ENCODE results near the gene VGLL4.

VGLL4 gene

GRCh38 chr3:11654166-11654565 lies 10.5 kb upstream of the VGLL4 start:
- DNase-seq (ENCODE audit: low read depth), result no peak
- no peak overlapping the region for H3K4me3 ChIP-seq (ENCODE audit: low read depth, low read length)

- no peak overlapping the region for H3K4me3 ChIP-seq (ENCODE audit: low read depth, low read length)
- DNase-seq (ENCODE audit: low read depth), result no peak
Observed at GRCh38 chr3:11653298-11654055, 9.8 kb upstream of the VGLL4 start.

DNA sequence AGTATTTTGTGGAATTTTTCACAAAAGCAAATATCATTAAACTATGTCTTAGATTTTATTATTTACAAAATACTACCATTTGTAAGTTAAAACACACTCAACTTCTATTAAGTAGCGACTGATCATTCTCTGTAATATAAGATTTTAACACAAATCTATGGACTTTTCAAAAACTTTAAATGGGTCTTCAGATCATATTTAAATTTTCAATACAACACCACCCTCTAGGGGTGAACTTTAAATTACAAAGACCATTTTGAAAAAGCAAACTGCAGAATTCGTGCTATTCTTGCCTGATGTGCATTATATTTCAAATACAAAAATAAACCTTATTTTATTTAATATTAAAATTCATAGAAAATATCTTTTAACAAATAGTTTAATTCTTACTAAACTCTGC lies 8.2 kb upstream of the VGLL4 start:
- H3K4me3 ChIP-seq (ENCODE audit: low read depth, low read length), result no peak overlapping the region
- no peak for DNase-seq (ENCODE audit: low read depth)

DNA sequence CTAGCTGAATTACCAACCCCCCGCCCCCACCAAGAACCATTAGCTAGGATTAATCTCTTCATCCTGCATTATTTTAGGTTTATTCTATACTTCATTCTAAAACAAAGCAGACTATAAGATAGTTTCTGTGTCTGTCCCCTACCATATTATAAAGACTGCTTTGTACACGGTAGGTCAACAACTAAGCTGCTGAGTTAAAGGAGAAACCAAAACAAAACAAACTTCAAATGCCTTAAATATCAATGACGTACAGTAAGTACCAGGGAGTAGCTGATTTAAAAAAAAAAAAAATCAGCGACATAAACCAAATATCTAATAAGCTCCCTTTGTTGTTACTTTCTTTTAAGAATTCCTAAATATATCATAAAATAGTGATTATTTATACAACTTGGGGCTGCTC lies 7.8 kb upstream of the VGLL4 start:
- DNase-seq (ENCODE audit: low read depth), result no peak
- H3K4me3 ChIP-seq (ENCODE audit: low read depth, low read length), result no peak overlapping the region

DNA sequence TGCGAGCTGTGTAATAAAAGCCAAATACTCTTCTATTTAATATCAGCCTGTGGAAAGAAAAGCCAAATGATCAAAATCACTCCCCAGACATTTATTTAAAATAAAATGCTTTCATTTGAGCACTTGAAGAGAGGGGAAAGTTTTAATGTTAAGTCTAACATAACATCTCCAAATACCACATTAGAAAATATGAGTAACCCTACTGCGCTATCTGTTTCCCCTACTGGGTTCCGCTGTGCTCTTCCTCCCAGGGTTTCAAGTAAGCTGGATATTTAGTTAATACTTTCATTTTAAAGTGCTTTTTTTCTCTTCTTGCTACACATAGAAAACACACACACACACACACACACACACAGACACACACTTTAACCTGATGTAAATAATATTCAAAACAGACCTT lies 6.7 kb upstream of the VGLL4 start:
- H3K4me3 ChIP-seq (ENCODE audit: low read depth, low read length), result no peak overlapping the region
- DNase-seq (ENCODE audit: low read depth), result no peak

- no peak for DNase-seq (ENCODE audit: low read depth)
Observed at GRCh38 chr3:11648735-11649134, 5.0 kb upstream of the VGLL4 start.

GRCh38 chr3:11643201-11643603 lies 513 bp downstream of the VGLL4 start:
- no peak for DNase-seq (ENCODE audit: low read depth)
- peak overlapping the region; percentile 81 for H3K4me3 ChIP-seq (ENCODE audit: low read depth, low read length)

More at GRCh38 chr3:11648735-11649134, 5.0 kb upstream of the VGLL4 start:
- no peak overlapping the region for H3K4me3 ChIP-seq (ENCODE audit: low read depth, low read length)

GRCh38 chr3:11642431-11643191 lies 1.1 kb downstream of the VGLL4 start:
- peak; percentile 63 for DNase-seq (ENCODE audit: low read depth)
- peak overlapping the region; percentile 81 for H3K4me3 ChIP-seq (ENCODE audit: low read depth, low read length)

DNA sequence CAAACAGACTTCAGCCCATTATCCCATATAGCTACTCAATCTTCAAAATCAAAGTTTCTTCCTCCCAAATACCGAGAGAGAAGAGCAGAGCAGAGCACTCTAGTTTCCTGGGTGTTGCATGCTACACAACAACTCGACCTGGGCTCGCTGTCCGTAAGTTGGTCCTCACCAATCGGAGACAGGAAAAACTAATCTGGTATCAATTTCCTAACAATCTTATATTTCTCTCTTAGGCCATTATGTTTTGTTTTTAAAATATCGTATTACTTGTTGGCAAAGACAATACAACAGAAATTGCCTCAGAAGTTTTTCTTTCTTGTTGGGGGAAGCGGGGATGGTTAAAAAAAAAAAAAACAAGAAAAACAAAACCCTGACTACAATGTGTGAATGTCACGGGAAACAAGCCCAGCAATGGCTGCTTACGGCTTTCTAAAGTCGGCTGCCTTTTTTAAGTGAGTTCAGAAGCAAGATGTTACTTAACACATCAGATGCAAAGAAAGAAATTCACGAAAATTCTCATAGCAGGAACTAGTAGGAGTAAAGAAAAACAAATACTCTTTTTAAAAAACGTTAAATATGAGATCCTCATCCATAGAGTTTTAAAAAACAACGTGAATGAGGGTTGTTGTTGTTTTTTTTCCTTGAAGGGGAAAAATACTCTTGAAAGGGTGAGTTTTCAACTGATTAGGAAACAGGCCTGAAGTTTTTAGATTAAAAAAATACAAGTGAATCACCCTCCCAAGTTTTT lies 1.9 kb downstream of the VGLL4 start:
- H3K4me3 ChIP-seq (ENCODE audit: low read depth, low read length), result peak overlapping the region; percentile 81

GRCh38 chr3:11641316-11641682 lies 2.4 kb downstream of the VGLL4 start:
- no peak for DNase-seq (ENCODE audit: low read depth)
- H3K4me3 ChIP-seq (ENCODE audit: low read depth, low read length), result peak overlapping the region; percentile 81

More for the DNA sequence above, 1.9 kb downstream of the VGLL4 start:
- no peak for DNase-seq (ENCODE audit: low read depth)

GRCh38 chr3:11640009-11640673 lies 3.6 kb downstream of the VGLL4 start:
- peak overlapping the region; percentile 81 for H3K4me3 ChIP-seq (ENCODE audit: low read depth, low read length)

DNA sequence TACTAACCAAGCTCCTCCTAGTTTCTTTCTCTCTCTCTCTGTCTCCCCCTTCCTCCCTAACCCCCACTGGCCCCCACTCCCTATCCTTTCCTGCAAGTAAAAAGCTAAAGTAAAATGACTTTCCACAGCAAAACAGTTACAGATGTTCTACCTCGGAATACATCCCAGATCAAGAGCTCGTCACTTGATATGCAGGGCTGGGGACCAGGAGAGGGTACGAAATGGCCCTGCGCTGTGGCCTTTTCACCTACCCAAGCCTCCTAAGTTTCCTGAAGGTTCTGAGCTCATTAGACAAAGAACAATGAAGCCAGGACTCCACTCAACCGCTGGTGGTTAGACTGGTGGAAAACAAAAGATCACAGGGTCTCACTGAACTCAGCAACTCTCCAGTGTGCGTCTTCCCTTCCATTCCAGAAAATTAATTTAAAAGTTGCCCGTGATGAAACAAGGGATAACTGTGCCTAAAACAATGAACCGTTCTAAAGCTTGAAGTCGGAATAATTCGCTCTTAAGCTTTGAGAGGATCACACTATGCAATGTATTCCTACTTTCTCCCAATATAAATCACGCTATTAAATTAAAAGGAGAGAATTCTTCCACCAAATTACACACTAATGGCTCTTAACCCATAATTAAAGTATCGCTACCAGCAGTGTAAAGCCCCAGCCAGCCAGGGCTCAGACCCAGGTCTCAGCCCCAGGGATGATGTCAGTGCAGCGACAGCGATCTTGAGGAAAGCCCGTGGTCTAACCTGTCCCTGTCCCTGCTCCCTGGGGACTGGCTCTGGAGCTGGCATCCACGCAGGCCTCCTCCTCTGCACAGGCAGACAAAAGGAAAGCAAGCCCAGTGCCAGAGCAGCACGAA lies 5.0 kb downstream of the VGLL4 start:
- H3K4me3 ChIP-seq (ENCODE audit: low read depth, low read length), result peak overlapping the region; percentile 35
- no peak for DNase-seq (ENCODE audit: low read depth)

More at GRCh38 chr3:11640009-11640673, 3.6 kb downstream of the VGLL4 start:
- DNase-seq (ENCODE audit: low read depth), result no peak

- peak overlapping the region; percentile 35 for H3K4me3 ChIP-seq (ENCODE audit: low read depth, low read length)
- no peak for DNase-seq (ENCODE audit: low read depth)
Observed at GRCh38 chr3:11637901-11638458, 5.7 kb downstream of the VGLL4 start.

GRCh38 chr3:11636394-11636770 lies 7.3 kb downstream of the VGLL4 start:
- DNase-seq (ENCODE audit: low read depth), result no peak
- no peak overlapping the region for H3K4me3 ChIP-seq (ENCODE audit: low read depth, low read length)

- no peak for DNase-seq (ENCODE audit: low read depth)
- no peak overlapping the region for H3K4me3 ChIP-seq (ENCODE audit: low read depth, low read length)
Observed at GRCh38 chr3:11635680-11636393, 7.9 kb downstream of the VGLL4 start.

DNA sequence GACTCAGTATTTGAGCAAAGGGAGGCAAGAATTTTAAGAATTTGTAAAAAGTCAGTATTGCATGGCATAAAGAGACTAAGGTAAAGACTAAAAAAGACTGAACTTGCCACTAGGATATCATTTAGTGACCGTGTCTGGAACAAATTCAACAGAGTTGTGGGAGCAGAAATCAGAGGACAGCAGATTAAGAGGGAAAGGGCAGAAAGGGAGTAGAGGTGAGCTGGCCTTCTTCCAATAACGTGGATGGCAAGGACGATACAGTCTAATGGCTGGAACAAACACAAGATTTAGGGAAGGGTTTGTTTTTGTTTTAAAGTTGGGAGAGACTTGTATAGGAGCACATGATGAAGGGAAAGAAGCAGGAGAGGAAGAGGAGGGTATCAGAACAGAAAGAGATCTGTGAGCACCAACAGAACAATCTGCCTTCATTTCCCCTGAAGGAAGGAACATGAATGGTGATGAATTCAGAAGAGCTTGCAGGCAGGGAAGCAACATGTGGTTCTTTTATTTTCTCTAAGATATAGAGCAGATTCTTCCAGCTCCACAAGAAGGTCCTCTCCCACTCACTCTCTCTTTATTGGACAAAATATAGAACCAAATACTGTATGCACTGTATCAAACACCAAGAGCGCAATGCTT lies 8.6 kb downstream of the VGLL4 start:
- DNase-seq (ENCODE audit: low read depth), result no peak
- no peak overlapping the region for H3K4me3 ChIP-seq (ENCODE audit: low read depth, low read length)

- H3K4me3 ChIP-seq (ENCODE audit: low read depth, low read length), result no peak overlapping the region
- DNase-seq (ENCODE audit: low read depth), result no peak
Observed at GRCh38 chr3:11634081-11634635, 9.6 kb downstream of the VGLL4 start.

Data from skeletal muscle cell (primary cell).